Tibial artery (tissue), 4 donors: ENCODE measurements around the gene VSIG10L.

Experiments
- DNase-seq, 2 donors: peaks; one replicate each; pipeline ENCODE4 v3.0.0-alpha.2; 2019
- H3K27ac ChIP-seq, 2 donors: fragments of 200-600 bp; sonication (generic) in 1 of 2; 1 replicate in 1 of 2; 2 replicates in 1 of 2; pipeline ENCODE4 v1.5.1; 2018 to 2019; ENCODE audit warnings: mild to moderate bottlenecking in 1 of 2
- H3K27me3 ChIP-seq, 2 donors: fragments of 200-600 bp; sonication (generic) in 1 of 2; one replicate each; pipeline versions ENCODE4 v1.5.1 to v1.6.0; 2016 to 2019
- H3K36me3 ChIP-seq, 3 donors: fragments of 200-600 bp; sonication (generic) in 2 of 3; one replicate each; pipeline ENCODE4 v1.5.1; 2016 to 2019; ENCODE audit warnings: mild to moderate bottlenecking in 2 of 3
- H3K4me1 ChIP-seq, 4 donors: fragments of 200-600 bp; sonication (generic) in 2 of 4; 1 replicate in 3 of 4; 2 replicates in 1 of 4; pipeline ENCODE4 v1.5.1; 2016 to 2019
- H3K4me3 ChIP-seq, 2 donors: fragments of 200-600 bp; sonication (generic) in 1 of 2; 1 replicate in 1 of 2; 2 replicates in 1 of 2; pipeline ENCODE4 v1.5.1; 2018 to 2019; ENCODE audit warnings: mild to moderate bottlenecking in 2 of 2
- H3K9me3 ChIP-seq, 3 donors: fragments of 200-600 bp; sonication (generic) in 1 of 3; one replicate each; pipeline ENCODE4 v1.5.1; 2016 to 2019
- CTCF ChIP-seq, 2 experiments: fragments of 200-600 bp in 1 of 2; fragments of 450-650 bp in 1 of 2; IDR thresholded peaks; one replicate each; pipeline ENCODE4 v1.5.1; 2017 to 2019; ENCODE audit warnings: antibody characterized with exemption in 2 of 2, mild to moderate bottlenecking in 1 of 2, moderate library complexity in 1 of 2
- intact Hi-C: fragments of 100-400 bp; cut with DNase I; formaldehyde crosslinking; loops from one replicate; pipeline ENCODE4 v1.15.0; 2023; ENCODE audit warnings: low total_unique reads

Gene VSIG10L

GRCh38 chr19:51364200-51365106 lies 22.5 kb upstream of the VSIG10L start:
- Histone ChIP-seq H3K4me1 (peaks cover 0 to 34% (median 25%) of the 10 kb centered on the region in 4 donors), H3K9me3 (no peaks in the 10 kb centered on the region), H3K36me3 (no peaks in the 10 kb centered on the region), H3K27me3 (no peaks in the 10 kb centered on the region), H3K4me3 (no peak overlapping the region), H3K27ac (peak overlapping the region in 1 of 2 donors; percentile 97)
- intact Hi-C loops, result loop anchor here (10.0 kb wide), 1 partner anchor 320 kb away; no protein-coding TSS in a partner anchor
- TF ChIP-seq CTCF (IDR thresholded peaks at IDR 0.05), result no peak
- DNase-seq, result no peak

GRCh38 chr19:51361239-51361638 lies 19.3 kb upstream of the VSIG10L start:
- no peak for DNase-seq
- H3K4me3 ChIP-seq, result no peak overlapping the region
- peaks cover 0 to 27% (median 18%) of the 10 kb centered on the region in 4 donors for H3K4me1 ChIP-seq
- H3K36me3 ChIP-seq, result no peaks in the 10 kb centered on the region
- intact Hi-C loops, result loop anchor here (10.0 kb wide), 1 partner anchor 324 kb away; no protein-coding TSS in a partner anchor
- no peaks in the 10 kb centered on the region for H3K9me3 ChIP-seq
- no peak for TF ChIP-seq CTCF (IDR thresholded peaks at IDR 0.05)
- no peaks in the 10 kb centered on the region for H3K27me3 ChIP-seq
- H3K27ac ChIP-seq, result no peak overlapping the region

- no peak overlapping the region for H3K27ac ChIP-seq
- no peak for DNase-seq
- intact Hi-C loops, result no loop called here
- H3K4me3 ChIP-seq, result no peak overlapping the region
- H3K4me1 ChIP-seq, result peaks cover 0 to 11% (median 7%) of the 10 kb centered on the region in 4 donors
- TF ChIP-seq CTCF (IDR thresholded peaks at IDR 0.05), result no peak
- H3K27me3 ChIP-seq, result no peaks in the 10 kb centered on the region
- no peaks in the 10 kb centered on the region for H3K36me3 ChIP-seq
- no peaks in the 10 kb centered on the region for H3K9me3 ChIP-seq
Observed at GRCh38 chr19:51359294-51359693, 17.4 kb upstream of the VSIG10L start.

- H3K27ac ChIP-seq, result no peak overlapping the region
- intact Hi-C loops, result no loop called here
- DNase-seq, result no peak
Observed at GRCh38 chr19:51357952-51358351, 16.0 kb upstream of the VSIG10L start.

GRCh38 chr19:51356159-51356801 lies 14.3 kb upstream of the VSIG10L start:
- no peak for TF ChIP-seq CTCF (IDR thresholded peaks at IDR 0.05)
- H3K9me3 ChIP-seq, result no peaks in the 10 kb centered on the region
- H3K4me3 ChIP-seq, result no peak overlapping the region
- DNase-seq, result no peak
- no peaks in the 10 kb centered on the region for H3K4me1 ChIP-seq
- H3K36me3 ChIP-seq, result peaks cover 0 to 18% (median 9%) of the 10 kb centered on the region in 3 donors
- no peak overlapping the region for H3K27ac ChIP-seq
- H3K27me3 ChIP-seq, result no peaks in the 10 kb centered on the region
- intact Hi-C loops, result no loop called here

More at GRCh38 chr19:51357952-51358351, 16.0 kb upstream of the VSIG10L start:
- no peaks in the 10 kb centered on the region for H3K27me3 ChIP-seq
- H3K4me3 ChIP-seq, result no peak overlapping the region
- H3K36me3 ChIP-seq, result peaks cover 0 to 1% (median 0%) of the 10 kb centered on the region in 3 donors
- H3K9me3 ChIP-seq, result no peaks in the 10 kb centered on the region
- TF ChIP-seq CTCF (IDR thresholded peaks at IDR 0.05), result no peak
- H3K4me1 ChIP-seq, result peaks cover 0 to 8% (median 3%) of the 10 kb centered on the region in 4 donors
